Adipocyte (in vitro differentiated cells): ENCODE results near the gene MPRIP.
"Not testable (repeated sequence)": the region's sequence is repeated elsewhere in the genome, so short reads cannot be mapped to it uniquely, and the experiment has no call there.

Experiments used
- DNase-seq: peaks from one replicate; pipeline ENCODE4 v3.0.0-alpha.2; 2015; ENCODE audit warnings: low read depth
- H3K27me3 ChIP-seq: replicated peaks from 2 replicates; pipeline ENCODE4 v1.7.0; 2013; ENCODE audit warnings: mild to moderate bottlenecking, low read length, moderate library complexity; ENCODE audit not compliant: control insufficient read depth, insufficient read depth
- H3K36me3 ChIP-seq: 2 replicates; pipeline ENCODE4 v1.7.0; 2013; ENCODE audit warnings: low read length, mild to moderate bottlenecking, moderate library complexity; ENCODE audit not compliant: control insufficient read depth, insufficient read depth, severe bottlenecking
- H3K4me1 ChIP-seq: 2 replicates; pipeline ENCODE4 v1.7.0; 2013; ENCODE audit warnings: mild to moderate bottlenecking, low read length, moderate library complexity; ENCODE audit not compliant: control insufficient read depth, insufficient read depth
- H3K4me3 ChIP-seq: 2 replicates; pipeline ENCODE4 v1.7.0; 2013; ENCODE audit warnings: mild to moderate bottlenecking, low read length, moderate library complexity
- H3K9ac ChIP-seq: 2 replicates; pipeline ENCODE4 v1.7.0; 2013; ENCODE audit warnings: mild to moderate bottlenecking, low read length, moderate library complexity
- H3K9me3 ChIP-seq: 2 replicates; pipeline ENCODE4 v1.7.0; 2013; ENCODE audit warnings: mild to moderate bottlenecking, low read length, moderate library complexity; ENCODE audit not compliant: control insufficient read depth

Gene MPRIP

GRCh38 chr17:17151541-17151940 lies 109.3 kb downstream of the MPRIP start:
- H3K4me3 ChIP-seq = peak overlapping the region; percentile 59
- no peaks in the 10 kb centered on the region for H3K27me3 ChIP-seq
- peaks cover 73% of the 10 kb centered on the region for H3K36me3 ChIP-seq
- no peaks in the 10 kb centered on the region for H3K9me3 ChIP-seq
- H3K4me1 ChIP-seq = peaks cover 65% of the 10 kb centered on the region
- peak overlapping the region; percentile 70 for H3K9ac ChIP-seq
- DNase-seq = peak; percentile 4

GRCh38 chr17:17151962-17152361 lies 109.7 kb downstream of the MPRIP start:
- DNase-seq = peak; percentile 96

DNA sequence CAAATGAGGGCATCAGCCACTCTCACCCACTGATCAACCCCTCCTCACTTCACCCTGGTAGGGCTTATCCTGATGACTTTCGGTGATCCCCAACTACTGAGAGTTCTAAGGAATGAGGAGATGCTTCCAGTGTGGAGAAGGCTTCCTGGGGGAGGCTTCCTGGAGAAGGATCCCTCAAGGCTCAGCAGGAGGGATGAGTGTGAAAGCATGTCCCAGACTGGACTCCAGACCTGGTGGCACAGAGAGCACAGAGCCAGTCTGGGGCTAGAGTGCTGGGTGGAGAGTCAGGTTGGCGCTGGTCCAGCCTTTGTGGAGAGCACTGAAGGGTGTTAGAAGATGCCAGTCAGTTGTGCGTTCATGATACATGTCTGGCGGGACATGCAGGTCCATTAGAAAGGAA lies 110.1 kb downstream of the MPRIP start:
- DNase-seq = peak; percentile 21
- no peaks in the 10 kb centered on the region for H3K27me3 ChIP-seq
- H3K9me3 ChIP-seq = no peaks in the 10 kb centered on the region
- peaks cover 72% of the 10 kb centered on the region for H3K36me3 ChIP-seq
- peaks cover 65% of the 10 kb centered on the region for H3K4me1 ChIP-seq
- peak overlapping the region; percentile 60 for H3K9ac ChIP-seq
- no peak overlapping the region for H3K4me3 ChIP-seq

More at GRCh38 chr17:17151962-17152361, 109.7 kb downstream of the MPRIP start:
- no peaks in the 10 kb centered on the region for H3K9me3 ChIP-seq
- peak overlapping the region; percentile 59 for H3K4me3 ChIP-seq
- H3K27me3 ChIP-seq = no peaks in the 10 kb centered on the region
- peak overlapping the region; percentile 70 for H3K9ac ChIP-seq
- H3K4me1 ChIP-seq = peaks cover 65% of the 10 kb centered on the region
- H3K36me3 ChIP-seq = peaks cover 73% of the 10 kb centered on the region

DNA sequence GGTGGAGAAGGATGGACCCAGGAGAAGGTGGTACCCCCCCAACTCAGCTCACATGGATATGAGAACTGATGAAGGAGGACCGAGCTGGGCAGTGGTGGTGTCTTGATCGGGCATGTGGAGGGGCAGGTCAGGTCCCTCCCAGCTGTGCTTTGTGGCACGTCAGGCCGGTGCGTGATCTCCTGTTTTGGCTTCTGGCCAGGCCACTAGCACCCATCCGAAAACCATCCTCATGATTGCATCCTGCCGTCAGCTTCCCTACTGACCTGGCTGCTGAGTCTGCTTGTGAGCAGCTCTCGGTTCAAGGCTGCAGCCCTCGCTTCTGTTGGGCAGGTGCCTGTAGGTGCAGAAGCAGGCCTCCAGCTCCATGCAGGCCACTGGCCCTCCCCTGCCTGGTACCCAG lies 110.8 kb downstream of the MPRIP start:
- peaks cover 69% of the 10 kb centered on the region for H3K36me3 ChIP-seq
- H3K4me1 ChIP-seq = peaks cover 58% of the 10 kb centered on the region
- no peaks in the 10 kb centered on the region for H3K9me3 ChIP-seq

DNA sequence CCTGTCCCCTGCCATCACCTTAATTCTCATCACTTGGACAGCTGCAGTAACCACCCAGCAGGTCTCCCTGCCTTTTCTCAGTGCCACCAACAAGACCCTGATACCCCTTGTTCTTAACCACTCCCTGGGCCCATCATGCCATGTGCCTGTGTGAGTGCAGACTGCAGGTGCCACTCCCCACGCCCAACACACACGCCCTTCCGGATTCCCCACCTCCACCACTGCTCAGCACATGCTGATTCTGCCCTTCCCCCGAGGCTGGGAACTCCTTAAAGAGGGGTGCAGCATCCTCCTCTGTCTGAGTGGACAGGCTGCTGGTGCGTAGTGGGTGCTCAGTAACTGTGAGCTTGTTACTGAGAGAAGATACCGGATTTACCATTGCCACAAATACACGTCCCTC lies 111.5 kb downstream of the MPRIP start:
- H3K4me1 ChIP-seq = peaks cover 51% of the 10 kb centered on the region
- DNase-seq = no peak
- H3K27me3 ChIP-seq = no peaks in the 10 kb centered on the region
- no peaks in the 10 kb centered on the region for H3K9me3 ChIP-seq
- H3K4me3 ChIP-seq = no peak overlapping the region
- no peak overlapping the region for H3K9ac ChIP-seq
- H3K36me3 ChIP-seq = peaks cover 69% of the 10 kb centered on the region

More for the DNA sequence above, 110.8 kb downstream of the MPRIP start:
- no peak overlapping the region for H3K9ac ChIP-seq
- no peak for DNase-seq
- H3K4me3 ChIP-seq = no peak overlapping the region
- H3K27me3 ChIP-seq = no peaks in the 10 kb centered on the region

- Histone ChIP-seq H3K4me3 (no peak overlapping the region), H3K36me3 (peaks cover 75% of the 10 kb centered on the region), H3K9me3 (no peaks in the 10 kb centered on the region), H3K27me3 (no peaks in the 10 kb centered on the region), H3K9ac (no peak overlapping the region), H3K4me1 (peaks cover 47% of the 10 kb centered on the region)
- DNase-seq = no peak
Observed at GRCh38 chr17:17154556-17154955, 112.3 kb downstream of the MPRIP start.

DNA sequence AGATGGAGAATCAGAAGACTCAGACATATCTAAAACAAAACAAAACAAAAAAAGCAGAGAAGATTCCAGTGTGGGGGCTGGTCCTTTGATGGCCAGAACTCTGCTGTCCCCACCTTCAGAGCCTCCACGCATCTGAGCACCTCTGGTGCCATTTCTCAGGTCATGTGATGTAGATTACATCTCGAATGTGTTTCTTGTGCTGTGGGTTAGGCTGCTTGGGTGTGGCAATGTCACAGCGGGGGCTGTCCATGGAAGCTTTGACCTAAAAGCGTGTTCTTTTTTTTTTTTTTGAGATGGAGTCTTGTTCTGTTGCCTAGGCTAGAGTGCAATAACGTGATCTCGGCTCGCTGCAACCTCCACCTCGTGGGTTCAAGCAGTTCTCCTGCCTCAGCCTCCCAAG lies 112.7 kb downstream of the MPRIP start:
- H3K9me3 ChIP-seq = no peaks in the 10 kb centered on the region
- H3K4me3 ChIP-seq = no peak overlapping the region
- no peak overlapping the region for H3K9ac ChIP-seq
- H3K27me3 ChIP-seq = no peaks in the 10 kb centered on the region
- peaks cover 47% of the 10 kb centered on the region for H3K4me1 ChIP-seq
- DNase-seq = no peak
- peaks cover 76% of the 10 kb centered on the region for H3K36me3 ChIP-seq

- Histone ChIP-seq H3K9ac (no peak overlapping the region), H3K36me3 (peaks cover 76% of the 10 kb centered on the region), H3K27me3 (no peaks in the 10 kb centered on the region), H3K9me3 (no peaks in the 10 kb centered on the region), H3K4me3 (no peak overlapping the region), H3K4me1 (peaks cover 44% of the 10 kb centered on the region)
- DNase-seq = no peak
Observed at GRCh38 chr17:17155568-17155967, 113.3 kb downstream of the MPRIP start.

- Histone ChIP-seq H3K9me3 (no peaks in the 10 kb centered on the region), H3K4me1 (peaks cover 38% of the 10 kb centered on the region), H3K36me3 (peaks cover 80% of the 10 kb centered on the region), H3K27me3 (no peaks in the 10 kb centered on the region), H3K4me3 (no peak overlapping the region), H3K9ac (peak overlapping the region; percentile 59)
- peak; percentile 45 for DNase-seq
Observed at GRCh38 chr17:17156107-17156506, 113.8 kb downstream of the MPRIP start.

- Histone ChIP-seq H3K36me3 (peaks cover 84% of the 10 kb centered on the region), H3K4me3 (peak overlapping the region; percentile 18), H3K9me3 (no peaks in the 10 kb centered on the region), H3K9ac (peak overlapping the region; percentile 59), H3K4me1 (peaks cover 34% of the 10 kb centered on the region), H3K27me3 (no peaks in the 10 kb centered on the region)
- peak; percentile 10 for DNase-seq
Observed at GRCh38 chr17:17156511-17156910, 114.3 kb downstream of the MPRIP start.

DNA sequence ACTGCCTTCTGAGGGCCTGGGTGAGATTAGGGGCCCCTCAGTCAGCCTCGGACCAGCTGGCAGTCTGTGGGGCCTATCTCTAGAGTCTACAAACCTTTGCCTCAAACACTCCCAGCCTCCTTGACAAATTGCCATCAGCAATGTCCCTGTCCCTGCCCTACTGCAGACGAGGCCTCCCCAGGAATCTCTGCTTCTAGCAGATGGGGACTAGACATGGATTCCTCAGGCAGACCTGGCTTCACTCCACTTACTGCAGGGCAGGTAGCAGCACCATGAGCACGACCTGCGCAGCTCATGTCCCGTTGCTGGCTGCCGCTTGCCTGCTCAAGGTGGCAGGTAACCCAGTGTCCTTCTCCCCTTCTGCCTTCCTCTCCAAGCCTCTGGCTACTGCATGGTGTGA lies 114.8 kb downstream of the MPRIP start:
- Histone ChIP-seq H3K27me3 (no peaks in the 10 kb centered on the region), H3K36me3 (peaks cover 89% of the 10 kb centered on the region), H3K9me3 (no peaks in the 10 kb centered on the region), H3K9ac (peak overlapping the region; percentile 59), H3K4me1 (peaks cover 29% of the 10 kb centered on the region), H3K4me3 (peak overlapping the region; percentile 18)
- no peak for DNase-seq

DNA sequence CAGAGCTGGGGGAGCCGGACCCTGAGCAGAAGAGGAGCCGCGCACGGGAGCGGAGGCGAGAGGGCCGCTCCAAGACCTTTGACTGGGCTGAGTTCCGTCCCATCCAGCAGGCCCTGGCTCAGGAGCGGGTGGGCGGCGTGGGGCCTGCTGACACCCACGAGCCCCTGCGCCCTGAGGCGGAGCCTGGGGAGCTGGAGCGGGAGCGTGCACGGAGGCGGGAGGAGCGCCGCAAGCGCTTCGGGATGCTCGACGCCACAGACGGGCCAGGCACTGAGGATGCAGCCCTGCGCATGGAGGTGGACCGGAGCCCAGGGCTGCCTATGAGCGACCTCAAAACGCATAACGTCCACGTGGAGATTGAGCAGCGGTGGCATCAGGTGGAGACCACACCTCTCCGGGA lies 116.2 kb downstream of the MPRIP start:
- H3K9me3 ChIP-seq, H3K27me3 ChIP-seq, DNase-seq, H3K9ac ChIP-seq, H3K4me3 ChIP-seq: not testable (repeated sequence)
- Histone ChIP-seq H3K36me3 (peaks cover 90% of the 10 kb centered on the region), H3K4me1 (peaks cover 20% of the 10 kb centered on the region)
